MCF 10A (cell line): ENCODE measurements around the gene SELENOM. TPM values are rescaled to one million over a fixed set of nuclear protein-coding genes. Genes with fewer than 3 reads are reported as not detected.

Experiments used
- BruUV-seq: library from RNA; stranded (reverse); fragments of 400-500 nt; replicated peaks from 2 replicates; lab custom pipeline; 2021; lab: Mats Ljungman, UMichigan
- CTCF ChIA-PET: fragments of 300-600 bp; sonication (Branson Sonifier 250); formaldehyde crosslinking; extraction: SDS; loops from one replicate; lab custom pipeline; 2021; ENCODE audit warnings: antibody characterized with exemption, inconsistent platforms; lab: Yijun Ruan, JAX
- POLR2A ChIA-PET: fragments of 300-600, 350-650 bp; sonication (Branson Sonifier 250); formaldehyde crosslinking; extraction: SDS; loops from one replicate; lab custom pipeline; 2020; ENCODE audit warnings: antibody characterized with exemption, inconsistent platforms; lab: Yijun Ruan, JAX
- DNase-seq: peaks from one replicate; pipeline ENCODE4 v3.0.0-alpha.2; 2018; ENCODE audit not compliant: unreplicated experiment
- H3K27ac Mint-ChIP-seq: one replicate; pipeline ENCODE4 v1.8.0; 2022; ENCODE audit warnings: mild to moderate bottlenecking, low read depth, mixed read lengths; ENCODE audit not compliant: unreplicated experiment
- H3K27me3 Mint-ChIP-seq: one replicate; pipeline ENCODE4 v1.8.0; 2022; ENCODE audit warnings: mixed read lengths; ENCODE audit not compliant: insufficient read depth, unreplicated experiment
- H3K36me3 Mint-ChIP-seq: one replicate; pipeline ENCODE4 v1.8.0; 2022; ENCODE audit warnings: mild to moderate bottlenecking, moderate library complexity, mixed read lengths; ENCODE audit not compliant: insufficient read depth, unreplicated experiment
- H3K4me1 Mint-ChIP-seq: one replicate; pipeline ENCODE4 v1.8.0; 2022; ENCODE audit warnings: mixed read lengths; ENCODE audit not compliant: insufficient read depth, unreplicated experiment
- H3K4me3 Mint-ChIP-seq: one replicate; pipeline ENCODE4 v1.8.0; 2022; ENCODE audit warnings: mild to moderate bottlenecking, moderate library complexity, mixed read lengths; ENCODE audit not compliant: unreplicated experiment
- H3K9me3 Mint-ChIP-seq: one replicate; pipeline ENCODE4 v1.8.0; 2022; ENCODE audit warnings: mixed read lengths; ENCODE audit not compliant: unreplicated experiment
- intact Hi-C: fragments of 100-400 bp; cut with micrococcal nuclease; formaldehyde crosslinking; loops from 2 replicates; pipeline ENCODE4 v1.14.1; 2022
- total RNA-seq: library from RNA; stranded (reverse); gene quantifications from 2 replicates; pipeline ENCODE4 v1.2.3, GENCODE V29; 2022
- TF ChIP-seq, protein P1 (sequence below): fragments of 200-600 bp; IDR thresholded peaks from one replicate; pipeline ENCODE4 v1.8.0; 2022; ENCODE audit warnings: antibody characterized with exemption, mild to moderate bottlenecking; ENCODE audit not compliant: unreplicated experiment

Gene SELENOM
- total RNA-seq, 1 experiment from 2014 or later, result 44.9 TPM

DNA sequence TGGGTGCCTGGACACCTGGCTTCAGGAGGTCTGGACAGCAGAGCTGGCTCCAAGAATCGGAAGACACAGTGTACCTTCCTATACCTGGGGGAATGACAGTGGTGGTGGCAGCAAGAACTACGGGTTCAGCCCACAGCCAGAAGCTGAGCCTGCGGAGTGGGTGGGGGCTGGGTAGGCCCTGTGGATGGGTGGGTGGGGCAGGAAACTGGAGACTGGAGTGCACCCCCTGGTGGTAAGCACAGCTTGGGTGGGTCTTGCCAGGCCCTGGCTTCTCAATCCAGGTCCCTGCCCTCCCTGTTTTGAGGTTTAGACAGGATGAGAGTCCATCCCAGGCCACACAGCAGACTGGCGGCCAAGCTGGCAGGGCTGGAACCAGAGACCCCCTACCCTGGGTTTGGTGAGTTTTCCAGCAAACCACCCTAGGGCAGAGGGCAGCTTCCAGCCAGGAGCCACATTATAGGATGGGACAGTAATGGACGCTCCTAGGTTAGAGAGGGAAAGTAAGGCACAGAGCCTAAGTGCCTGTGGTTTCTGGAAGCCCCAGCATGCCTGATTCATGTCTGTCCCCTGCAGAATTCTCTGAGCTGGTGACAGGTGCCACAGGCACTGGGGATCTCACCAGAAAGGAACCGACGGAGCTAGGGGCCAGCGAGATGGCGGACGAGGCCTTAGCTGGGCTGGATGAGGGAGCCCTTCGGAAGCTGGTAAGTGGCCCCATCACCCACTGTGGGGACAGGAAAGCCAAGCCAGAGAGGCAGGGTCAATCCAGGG lies 24.6 kb downstream of the SELENOM start:
- no peaks in the 10 kb centered on the region for H3K27me3 Mint-ChIP-seq
- POLR2A ChIA-PET, result interaction anchor here (0.7 to 7.7 kb wide), 8 partner anchors 20 to 1381 kb away, joined by 3 to 99 read pairs (median 8); partner anchors contain the start of genes BPIFC, MORC2, SELENOM and TUG1
- H3K4me1 Mint-ChIP-seq, result peaks cover 33% of the 10 kb centered on the region
- DNase-seq, result peak; percentile 68
- peaks cover 5% of the 10 kb centered on the region for H3K36me3 Mint-ChIP-seq
- no peaks in the 10 kb centered on the region for H3K9me3 Mint-ChIP-seq
- CTCF ChIA-PET, result interaction anchor here (0.6 to 4.4 kb wide), 9 partner anchors 25 to 394 kb away, joined by 3 to 28 read pairs (median 4); partner anchors contain the start of genes MORC2 and SELENOM
- H3K27ac Mint-ChIP-seq, result peak overlapping the region; percentile 93
- peak overlapping the region; percentile 86 for H3K4me3 Mint-ChIP-seq
- BruUV-seq, result no TSS peak
- TF ChIP-seq, protein P1, sequence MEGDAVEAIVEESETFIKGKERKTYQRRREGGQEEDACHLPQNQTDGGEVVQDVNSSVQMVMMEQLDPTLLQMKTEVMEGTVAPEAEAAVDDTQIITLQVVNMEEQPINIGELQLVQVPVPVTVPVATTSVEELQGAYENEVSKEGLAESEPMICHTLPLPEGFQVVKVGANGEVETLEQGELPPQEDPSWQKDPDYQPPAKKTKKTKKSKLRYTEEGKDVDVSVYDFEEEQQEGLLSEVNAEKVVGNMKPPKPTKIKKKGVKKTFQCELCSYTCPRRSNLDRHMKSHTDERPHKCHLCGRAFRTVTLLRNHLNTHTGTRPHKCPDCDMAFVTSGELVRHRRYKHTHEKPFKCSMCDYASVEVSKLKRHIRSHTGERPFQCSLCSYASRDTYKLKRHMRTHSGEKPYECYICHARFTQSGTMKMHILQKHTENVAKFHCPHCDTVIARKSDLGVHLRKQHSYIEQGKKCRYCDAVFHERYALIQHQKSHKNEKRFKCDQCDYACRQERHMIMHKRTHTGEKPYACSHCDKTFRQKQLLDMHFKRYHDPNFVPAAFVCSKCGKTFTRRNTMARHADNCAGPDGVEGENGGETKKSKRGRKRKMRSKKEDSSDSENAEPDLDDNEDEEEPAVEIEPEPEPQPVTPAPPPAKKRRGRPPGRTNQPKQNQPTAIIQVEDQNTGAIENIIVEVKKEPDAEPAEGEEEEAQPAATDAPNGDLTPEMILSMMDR, result peak; percentile 56
- intact Hi-C loops, result loop anchor here (1.0 kb wide), 1 partner anchor 46 kb away; no protein-coding TSS in a partner anchor

DNA sequence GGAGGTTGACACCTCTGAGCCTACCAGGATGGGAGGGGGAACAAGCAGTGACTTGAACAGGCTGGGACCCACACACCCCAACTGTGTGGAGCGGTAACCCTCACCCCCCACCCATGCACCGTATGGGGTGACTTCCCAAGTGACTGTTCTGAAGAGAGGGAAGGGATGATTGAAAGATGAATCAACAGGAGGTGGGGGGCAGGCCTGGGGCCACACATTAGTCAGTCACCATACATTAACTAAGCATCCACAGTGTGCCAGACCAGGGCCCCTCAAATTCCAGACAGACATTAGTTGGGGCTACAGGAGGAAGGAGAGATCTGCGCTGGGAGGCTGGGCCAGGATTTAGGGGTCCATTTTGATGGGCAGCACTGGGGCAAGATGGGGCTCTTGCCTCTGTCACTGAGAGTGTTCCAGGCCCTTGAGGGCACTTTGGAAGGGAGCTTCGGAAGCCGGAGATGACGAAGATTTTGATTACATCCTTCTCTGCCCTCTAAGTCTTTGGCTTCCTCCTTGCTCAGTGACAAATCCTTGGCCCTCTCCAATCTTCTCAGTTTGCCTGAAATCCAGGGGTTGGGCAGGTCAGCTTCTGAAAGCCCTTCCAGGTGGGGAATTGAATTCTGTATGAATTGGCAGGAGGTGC lies 25.3 kb downstream of the SELENOM start:
- Mint-ChIP-seq H3K36me3 (peaks cover 5% of the 10 kb centered on the region), H3K4me1 (peaks cover 33% of the 10 kb centered on the region), H3K27me3 (no peaks in the 10 kb centered on the region), H3K4me3 (peak overlapping the region; percentile 86), H3K27ac (peak overlapping the region; percentile 93), H3K9me3 (no peaks in the 10 kb centered on the region)
- intact Hi-C loops, result loop anchor here (1.0 to 2.0 kb wide), 2 partner anchors 21 to 46 kb away; no protein-coding TSS in a partner anchor
- POLR2A ChIA-PET, result interaction anchor here (0.8 to 7.7 kb wide), 13 partner anchors 15 to 475 kb away, joined by 3 to 99 read pairs (median 5); partner anchors contain the start of genes MORC2, SELENOM, TCN2 and TUG1
- BruUV-seq, result no TSS peak
- CTCF ChIA-PET, result interaction anchor here (1.1 to 4.4 kb wide), 4 partner anchors 60 to 135 kb away, joined by 3 to 28 read pairs (median 18); partner anchors contain the start of genes MORC2 and TUG1
- TF ChIP-seq, protein P1, result no peak
- peak; percentile 46 for DNase-seq

DNA sequence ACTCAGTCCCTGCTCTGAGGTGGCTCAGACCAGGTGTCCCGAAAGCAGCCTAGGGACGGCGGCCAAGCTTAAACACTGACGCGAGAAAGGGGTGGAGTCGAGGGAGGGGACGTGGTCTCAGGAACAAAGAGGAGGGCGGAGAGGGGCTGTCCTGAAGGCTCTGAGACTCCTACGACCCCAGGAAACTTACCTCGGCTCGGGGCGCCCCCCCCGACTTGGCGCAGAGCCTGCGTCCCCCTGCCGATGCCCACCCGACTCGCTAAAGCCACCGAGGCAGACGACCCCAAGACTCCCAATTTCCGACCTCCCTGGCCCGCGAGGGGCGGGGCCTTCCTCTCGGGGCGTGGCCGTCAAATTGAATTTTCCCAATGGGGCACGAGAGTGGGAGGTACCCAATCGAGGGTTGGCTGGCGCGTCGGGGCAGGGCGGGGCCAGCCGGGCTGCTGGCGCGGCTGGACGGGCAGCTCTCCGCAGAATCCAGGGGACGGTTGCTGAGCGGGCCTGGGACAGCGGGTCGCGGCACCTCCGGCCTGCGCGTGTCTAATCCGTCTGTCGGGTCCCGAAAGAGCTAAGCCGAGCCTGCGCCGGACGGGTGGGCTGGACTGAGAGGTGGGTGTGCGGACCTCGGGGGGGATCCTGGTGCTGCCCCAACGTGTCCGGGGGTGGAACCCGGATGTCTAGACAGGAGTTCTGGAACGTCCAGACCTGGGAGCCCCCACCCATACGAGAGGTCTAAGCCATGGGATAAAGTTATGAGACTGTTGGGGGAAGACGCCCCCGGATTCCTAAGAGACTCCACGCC lies 26.3 kb downstream of the SELENOM start, which contains the start of gene SMTN:
TSS of gene SMTN (plus strand) at position 471 of the 802 bp plus-strand sequence. CDS start 1,941 bp downstream, outside the sequence.
- ChIA-PET POLR2A (interaction anchor here (0.6 to 7.7 kb wide), 22 partner anchors 14 to 474 kb away, joined by 3 to 99 read pairs (median 4); partner anchors contain the start of genes LIMK2, MORC2, SELENOM and TCN2), CTCF (interaction anchor here (0.6 to 2.2 kb wide), 5 partner anchors 19 to 149 kb away, joined by 3 to 8 read pairs (median 5); partner anchors contain the start of genes MORC2, SELENOM and TUG1)
- peak within 1 kb of the TSS; percentile 86 for H3K4me3 Mint-ChIP-seq
- no peaks in the 10 kb centered on the region for H3K27me3 Mint-ChIP-seq
- DNase-seq, result peak; percentile 93
- H3K36me3 Mint-ChIP-seq, result peaks cover 5% of the 10 kb centered on the region
- TSS peak; percentile 85 for BruUV-seq
- H3K9me3 Mint-ChIP-seq, result no peaks in the 10 kb centered on the region
- TF ChIP-seq, protein P1, result no peak
- H3K4me1 Mint-ChIP-seq, result peaks cover 33% of the 10 kb centered on the region
- H3K27ac Mint-ChIP-seq, result peak within 1 kb of the TSS; percentile 93
- intact Hi-C loops, result loop anchor here (2.0 kb wide), 1 partner anchor 20 kb away; no protein-coding TSS in a partner anchor
